GM12875 (cell line): Measurements from ENCODE around the gene CEP76.
A peak's percentile ranks its signal among the peaks of the same experiment; 100 is the strongest.
"Not testable (repeated sequence)": the region's sequence is repeated elsewhere in the genome, so short reads cannot be mapped to it uniquely, and the experiment has no call there.

Experiments used
- H3K4me3 ChIP-seq: one replicate; pipeline ENCODE4 v1.5.1; 2011; ENCODE audit warnings: low read depth, low read length, control low read depth
- TF ChIP-seq, protein P1 (sequence below): IDR thresholded peaks from 2 replicates; pipeline ENCODE4 v1.5.1; 2011; ENCODE audit warnings: low read depth, mild to moderate bottlenecking, control low read depth, inconsistent platforms, low read length, moderate library complexity, borderline replicate concordance; ENCODE audit not compliant: insufficient read depth

The CEP76 gene

DNA sequence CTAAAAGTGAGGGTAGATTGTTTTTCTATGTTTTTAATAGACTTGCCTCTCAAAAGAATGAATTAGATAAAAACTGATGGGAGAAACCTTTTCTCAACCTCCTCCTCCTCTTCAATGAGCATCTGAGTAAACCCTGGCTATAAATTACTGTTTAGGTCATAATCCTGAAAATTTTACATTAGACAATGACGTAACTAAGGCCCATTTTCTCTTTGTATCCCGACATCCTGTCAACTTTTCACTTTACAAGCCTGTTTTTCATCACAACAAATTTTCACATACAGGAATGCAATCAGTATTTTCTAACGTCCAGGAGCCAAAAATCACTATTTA, 46.0 kb downstream of the CEP76 start:
- peak overlapping the region; percentile 66 for H3K4me3 ChIP-seq

DNA sequence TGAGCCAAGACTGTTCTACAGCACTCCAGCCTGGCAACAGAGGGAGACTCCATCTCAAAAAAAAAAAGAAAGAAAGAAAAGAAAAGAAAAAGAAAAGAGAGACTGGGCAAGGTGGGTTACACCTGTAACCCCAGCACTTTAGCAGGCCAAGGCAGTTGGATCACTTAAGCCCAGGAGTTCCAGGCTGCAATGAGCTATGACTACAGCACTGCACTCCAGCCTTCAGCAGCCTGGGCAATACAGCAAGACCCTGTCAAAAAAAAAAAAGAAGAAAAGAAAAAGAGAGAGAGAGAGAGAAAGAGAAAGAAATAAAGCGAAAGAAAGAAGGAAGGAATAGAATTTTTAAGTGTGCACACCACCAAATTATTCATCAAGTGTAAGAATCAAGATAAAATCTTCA, 47.6 kb downstream of the CEP76 start:
- no peak overlapping the region for H3K4me3 ChIP-seq
- TF ChIP-seq, protein P1, sequence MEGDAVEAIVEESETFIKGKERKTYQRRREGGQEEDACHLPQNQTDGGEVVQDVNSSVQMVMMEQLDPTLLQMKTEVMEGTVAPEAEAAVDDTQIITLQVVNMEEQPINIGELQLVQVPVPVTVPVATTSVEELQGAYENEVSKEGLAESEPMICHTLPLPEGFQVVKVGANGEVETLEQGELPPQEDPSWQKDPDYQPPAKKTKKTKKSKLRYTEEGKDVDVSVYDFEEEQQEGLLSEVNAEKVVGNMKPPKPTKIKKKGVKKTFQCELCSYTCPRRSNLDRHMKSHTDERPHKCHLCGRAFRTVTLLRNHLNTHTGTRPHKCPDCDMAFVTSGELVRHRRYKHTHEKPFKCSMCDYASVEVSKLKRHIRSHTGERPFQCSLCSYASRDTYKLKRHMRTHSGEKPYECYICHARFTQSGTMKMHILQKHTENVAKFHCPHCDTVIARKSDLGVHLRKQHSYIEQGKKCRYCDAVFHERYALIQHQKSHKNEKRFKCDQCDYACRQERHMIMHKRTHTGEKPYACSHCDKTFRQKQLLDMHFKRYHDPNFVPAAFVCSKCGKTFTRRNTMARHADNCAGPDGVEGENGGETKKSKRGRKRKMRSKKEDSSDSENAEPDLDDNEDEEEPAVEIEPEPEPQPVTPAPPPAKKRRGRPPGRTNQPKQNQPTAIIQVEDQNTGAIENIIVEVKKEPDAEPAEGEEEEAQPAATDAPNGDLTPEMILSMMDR: no peak

More for the DNA sequence above, 46.0 kb downstream of the CEP76 start:
- TF ChIP-seq, protein P1: no peak

DNA sequence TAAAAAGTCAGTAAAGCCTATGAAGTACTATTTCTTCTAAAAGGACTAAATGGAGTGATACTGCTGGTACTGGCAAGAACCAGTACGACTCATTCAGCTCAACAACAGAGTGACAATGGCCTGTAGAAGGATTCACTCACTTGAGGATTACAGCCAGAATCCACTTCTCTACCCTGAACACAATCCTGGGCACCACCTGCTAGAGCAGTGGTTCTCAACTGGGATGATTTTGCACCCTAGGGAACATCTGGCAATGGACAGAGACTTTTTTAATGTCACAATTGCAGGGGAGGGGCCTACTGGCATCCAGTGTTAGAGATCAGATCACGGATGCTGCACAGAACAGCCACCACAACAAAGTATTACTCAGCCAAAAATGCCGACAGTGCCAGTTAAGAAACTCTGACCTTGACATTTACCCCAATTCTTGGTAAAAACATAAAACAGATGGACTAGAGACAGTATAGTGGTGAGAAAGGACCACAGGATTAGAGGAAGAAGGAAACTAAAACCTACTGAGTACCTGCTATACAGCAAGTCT, 49.6 kb downstream of the CEP76 start:
- no peak overlapping the region for H3K4me3 ChIP-seq
- TF ChIP-seq, protein P1: no peak

DNA sequence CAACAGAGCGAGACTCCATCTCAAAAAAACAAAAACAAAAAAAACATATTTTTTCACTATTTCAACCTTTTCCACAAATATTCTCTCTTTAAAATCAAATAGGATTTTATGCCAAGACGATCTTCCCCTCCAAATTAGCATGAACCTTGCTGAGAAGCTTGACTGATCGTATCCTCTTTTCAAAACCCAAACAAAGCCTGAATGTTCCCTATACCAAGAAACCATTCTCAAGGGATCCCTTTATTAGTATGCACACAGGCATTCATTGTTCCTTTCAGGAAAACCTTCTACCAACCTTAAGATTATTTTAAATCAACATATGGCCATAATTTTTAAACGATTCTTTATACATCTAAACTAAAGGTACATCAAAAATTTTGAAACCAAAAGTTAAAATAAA, 50.9 kb downstream of the CEP76 start:
- H3K4me3 ChIP-seq: no peak overlapping the region
- TF ChIP-seq, protein P1: no peak

DNA sequence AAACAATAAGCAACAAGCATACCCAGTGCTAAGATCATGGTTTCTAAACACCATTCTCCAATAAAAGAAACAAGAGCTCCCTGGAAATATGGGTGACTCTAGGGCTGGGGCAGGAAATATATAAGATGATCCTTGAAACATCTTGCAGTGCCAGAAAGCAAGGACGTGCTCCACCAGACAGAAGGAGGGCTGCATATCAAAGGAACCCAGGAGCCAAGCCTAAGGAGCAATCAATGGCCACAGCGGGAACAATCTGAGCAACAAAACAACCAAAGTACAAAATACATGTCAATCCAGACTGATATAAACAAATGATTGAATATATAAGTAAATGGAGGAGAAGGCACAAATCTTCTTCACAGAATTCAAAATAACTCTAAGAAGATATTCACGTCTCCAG, 54.8 kb downstream of the CEP76 start:
- TF ChIP-seq, protein P1: no peak
- H3K4me3 ChIP-seq: no peak overlapping the region

DNA sequence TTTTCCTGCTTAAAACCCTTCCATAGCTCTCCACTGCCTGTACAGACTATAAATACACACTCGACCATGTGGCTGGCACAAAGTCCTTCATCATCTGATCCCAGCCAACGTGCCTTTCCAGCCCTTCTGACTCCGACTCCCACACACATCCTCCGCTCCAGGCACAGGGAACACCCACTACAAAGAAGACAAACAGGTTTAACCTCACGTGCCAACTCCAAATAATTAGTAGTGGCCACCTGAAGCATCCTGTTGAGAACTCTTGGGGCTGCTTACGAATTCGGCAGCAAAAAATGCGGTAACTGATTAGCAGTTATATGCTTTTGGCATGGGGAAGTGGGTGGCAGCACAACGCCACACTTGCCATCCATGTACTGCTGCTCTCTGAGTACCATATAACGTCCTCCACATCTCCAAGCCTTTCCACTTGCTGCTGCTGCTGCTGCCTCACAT, 56.7 kb downstream of the CEP76 start:
- H3K4me3 ChIP-seq: no peak overlapping the region
- TF ChIP-seq, protein P1: no peak

DNA sequence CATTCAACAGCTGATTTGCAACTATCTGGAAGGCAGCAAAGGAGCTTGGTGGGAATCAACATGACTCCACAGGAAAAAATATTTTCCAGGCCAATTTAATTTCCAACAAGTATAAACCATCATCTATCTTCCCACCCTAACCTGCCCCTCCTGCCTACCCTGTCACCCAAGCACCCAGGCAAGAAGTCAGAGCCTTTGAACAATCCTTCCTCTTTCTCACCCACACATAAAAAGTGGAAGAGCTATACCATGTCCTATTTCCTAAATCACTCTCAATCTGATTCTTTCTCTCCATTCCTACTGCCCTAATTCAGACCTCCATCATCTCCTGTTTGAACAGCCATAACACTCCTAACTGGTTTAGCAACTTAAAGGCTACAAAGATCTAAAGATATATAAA, 57.3 kb downstream of the CEP76 start:
- no peak overlapping the region for H3K4me3 ChIP-seq
- TF ChIP-seq, protein P1: no peak

DNA sequence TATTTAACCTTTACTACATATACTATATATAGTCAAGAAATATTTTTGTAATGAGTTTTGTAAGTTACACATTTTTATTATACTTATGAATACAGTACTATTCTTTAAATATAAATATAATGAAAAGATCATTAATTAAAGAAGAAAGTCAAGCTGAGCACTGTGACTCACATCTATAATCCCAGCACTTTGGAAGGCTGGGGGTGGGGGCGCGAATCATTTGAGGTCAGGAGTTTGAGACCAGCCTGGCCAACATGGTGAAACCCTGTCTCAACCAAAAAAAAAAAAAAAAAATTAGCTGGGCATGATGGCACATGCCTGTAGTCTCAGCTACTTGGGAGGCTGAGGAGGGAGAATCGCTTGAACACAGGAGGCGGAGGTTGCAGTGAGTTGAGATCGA, 58.8 kb downstream of the CEP76 start:
- not testable (repeated sequence) for H3K4me3 ChIP-seq
